Stimulated activated CD8-positive, alpha-beta memory T cell treated with anti-CD3 and anti-CD28 coated beads, Interleukin-7, amount 100 ng/mL, for 1 hour (primary cell): Measurements from ENCODE around the gene RBM39.
"Not testable (repeated sequence)": the region's sequence is repeated elsewhere in the genome, so short reads cannot be mapped to it uniquely, and the experiment has no call there.

Experiments
- DNase-seq, 2 donors: peaks; one replicate each; pipeline ENCODE4 v3.0.0-alpha.2; 2020; ENCODE audit warnings: low read depth in 2 of 2

Gene RBM39

GRCh38 chr20:35756404-35756803 lies 14.3 kb upstream of the RBM39 start:
- DNase-seq, result no peak

- no peak for DNase-seq
These were observed 8.6 kb upstream of the RBM39 start for GRCh38 chr20:35750611-35751010.

GRCh38 chr20:35744492-35744841 lies 2.4 kb upstream of the RBM39 start:
- DNase-seq, result not testable (repeated sequence)

GRCh38 chr20:35743693-35744491 lies 1.8 kb upstream of the RBM39 start:
- no peak for DNase-seq

GRCh38 chr20:35742741-35743523 lies 872 bp upstream of the RBM39 start:
- no peak for DNase-seq

- DNase-seq, result no peak
These were observed 2.5 kb downstream of the RBM39 start for GRCh38 chr20:35739294-35740163.

- no peak for DNase-seq
These were observed 3.5 kb downstream of the RBM39 start for GRCh38 chr20:35738410-35739179.

- no peak for DNase-seq
These were observed 4.2 kb downstream of the RBM39 start for GRCh38 chr20:35737865-35738333.

- DNase-seq, result no peak
These were observed 6.1 kb downstream of the RBM39 start for GRCh38 chr20:35735826-35736470.

GRCh38 chr20:35734777-35735649 lies 7.0 kb downstream of the RBM39 start:
- DNase-seq, result no peak

GRCh38 chr20:35734374-35734773 lies 7.7 kb downstream of the RBM39 start:
- DNase-seq, result no peak

- DNase-seq, result no peak
These were observed 9.4 kb downstream of the RBM39 start for GRCh38 chr20:35732644-35732982.

GRCh38 chr20:35731862-35732643 lies 10.0 kb downstream of the RBM39 start:
- DNase-seq, result no peak

- DNase-seq, result no peak
These were observed 10.6 kb downstream of the RBM39 start for GRCh38 chr20:35731469-35731788.

- no peak for DNase-seq
These were observed 11.2 kb downstream of the RBM39 start for GRCh38 chr20:35730583-35731468.

GRCh38 chr20:35729836-35730582 lies 12.1 kb downstream of the RBM39 start:
- DNase-seq, result no peak

- DNase-seq, result no peak
These were observed 12.7 kb downstream of the RBM39 start for GRCh38 chr20:35729283-35729807.
